Measurements from ENCODE around the gene USP24. TPM values are rescaled to one million over a fixed set of nuclear protein-coding genes. Genes with fewer than 3 reads are reported as not detected.

Gene USP24
- total RNA-seq, 1 experiment from 2014 or later: 54.6 TPM

DNA sequence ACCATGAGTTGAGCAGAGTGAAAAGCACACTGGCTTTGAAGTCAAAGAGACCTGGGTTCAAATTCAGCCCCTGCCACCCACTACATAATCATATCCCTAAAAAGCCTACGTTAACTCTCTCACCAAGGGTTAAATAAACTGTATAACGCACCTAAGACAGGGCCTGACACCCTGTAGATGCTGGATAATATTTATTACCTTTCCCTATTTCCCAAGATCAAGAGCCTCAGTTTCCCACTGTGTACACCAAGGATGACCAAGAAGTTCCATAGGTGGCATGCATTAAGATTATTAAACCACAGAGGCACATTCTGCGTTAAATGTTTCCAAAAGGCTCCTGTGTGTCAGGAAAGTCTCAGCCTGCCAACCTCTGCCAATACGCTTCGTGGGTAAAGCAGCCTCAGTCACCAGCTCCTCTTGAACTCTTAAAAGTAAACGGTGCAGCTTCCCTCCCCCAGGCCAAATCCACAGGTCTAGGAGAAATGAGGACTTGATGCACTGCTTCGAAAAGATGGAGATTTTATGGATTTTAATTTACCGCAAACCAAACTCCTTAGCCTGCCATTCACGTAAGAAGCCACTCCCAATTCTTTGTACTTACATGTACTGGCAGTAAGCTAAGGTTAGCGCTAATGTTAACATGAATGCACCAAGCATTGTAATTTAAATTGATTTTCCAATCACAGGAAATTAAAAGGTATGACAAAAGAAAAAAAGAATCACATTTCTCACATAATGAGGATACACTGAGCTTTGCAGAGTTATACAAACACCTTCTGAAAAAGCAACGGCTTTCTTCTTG is 2.6 kb downstream of the USP24 start:
- no peaks in the 10 kb centered on the region for H3K9me3 ChIP-seq (ENCODE audit: low read depth, low read length, poor library complexity, severe bottlenecking)
- no peak for DNase-seq (ENCODE audit: low spot score)
- H3K27me3 ChIP-seq (replicated peaks; ENCODE audit: insufficient read depth, low read depth, low read length, poor library complexity): no peaks in the 10 kb centered on the region
- ChIA-PET POLR2A (ENCODE audit: low non-redundant PET) (interaction anchor here (0.8 kb wide), 1 partner anchor 9 kb away, joined by 3 read pairs; no protein-coding TSS in a partner anchor), CTCF (interaction anchor here (0.5 kb wide), 1 partner anchor 724 kb away, joined by 7 read pairs; no protein-coding TSS in a partner anchor)
- BruUV-seq (replicated peaks): no TSS peak
- H3K27ac ChIP-seq (ENCODE audit: low read depth, low read length, poor library complexity, severe bottlenecking): no peak overlapping the region
- TF ChIP-seq CTCF (conservative IDR thresholded peaks at IDR 0.05; ENCODE audit: low read depth, low read length) (no peak), EZH2 (IDR thresholded peaks at IDR 0.05; ENCODE audit: borderline replicate concordance, low read depth, low read length, poor library complexity, severe bottlenecking) (no peak)
- H3K36me3 ChIP-seq (ENCODE audit: insufficient read depth, low read length, poor library complexity, severe bottlenecking): no peaks in the 10 kb centered on the region
- peak overlapping the region; percentile 83 for H3K4me3 ChIP-seq (ENCODE audit: low read depth, low read length, poor library complexity, severe bottlenecking)
- H3K4me1 ChIP-seq (ENCODE audit: insufficient read depth, low read length, poor library complexity, severe bottlenecking): peaks cover 34% of the 10 kb centered on the region
- intact Hi-C loops (cut with micrococcal nuclease; ENCODE audit: unreplicated experiment): no loop called here

DNA sequence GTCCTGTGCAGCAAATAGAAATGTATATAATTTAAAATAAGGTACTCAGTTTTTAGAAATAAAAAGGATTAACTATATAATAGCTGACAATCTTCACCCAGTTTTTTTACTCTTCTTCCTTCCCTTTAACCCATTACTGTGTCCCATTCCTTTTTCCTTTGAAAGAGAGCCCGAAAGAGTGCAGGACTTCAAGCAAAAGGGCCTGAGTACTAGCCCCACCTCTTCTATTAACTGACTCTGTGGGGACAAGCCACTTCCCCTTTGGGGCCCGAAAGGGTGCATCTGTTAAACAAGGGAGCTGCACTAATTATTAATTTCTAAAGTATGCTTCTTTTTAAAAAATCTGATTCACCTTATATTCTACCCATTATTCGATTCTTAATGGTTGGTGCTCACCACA is 3.3 kb downstream of the USP24 start:
- H3K27ac ChIP-seq (ENCODE audit: low read depth, low read length, poor library complexity, severe bottlenecking): no peak overlapping the region
- CTCF ChIA-PET: no interaction called here
- intact Hi-C loops (cut with micrococcal nuclease; ENCODE audit: unreplicated experiment): no loop called here
- POLR2A ChIA-PET (ENCODE audit: low non-redundant PET): no interaction called here
- no peak overlapping the region for H3K4me3 ChIP-seq (ENCODE audit: low read depth, low read length, poor library complexity, severe bottlenecking)
- no TSS peak for BruUV-seq (replicated peaks)
- DNase-seq (ENCODE audit: low spot score): no peak
- no peak for TF ChIP-seq EZH2 (IDR thresholded peaks at IDR 0.05; ENCODE audit: borderline replicate concordance, low read depth, low read length, poor library complexity, severe bottlenecking)
- no peak for TF ChIP-seq CTCF (conservative IDR thresholded peaks at IDR 0.05; ENCODE audit: low read depth, low read length)
- no peaks in the 10 kb centered on the region for H3K36me3 ChIP-seq (ENCODE audit: insufficient read depth, low read length, poor library complexity, severe bottlenecking)
- H3K4me1 ChIP-seq (ENCODE audit: insufficient read depth, low read length, poor library complexity, severe bottlenecking): peaks cover 35% of the 10 kb centered on the region
- no peaks in the 10 kb centered on the region for H3K9me3 ChIP-seq (ENCODE audit: low read depth, low read length, poor library complexity, severe bottlenecking)
- H3K27me3 ChIP-seq (replicated peaks; ENCODE audit: insufficient read depth, low read depth, low read length, poor library complexity): no peaks in the 10 kb centered on the region

GRCh38 chr1:55210990-55211801 is 4.0 kb downstream of the USP24 start:
- ChIA-PET CTCF (no interaction called here), POLR2A (ENCODE audit: low non-redundant PET) (no interaction called here)
- Histone ChIP-seq H3K4me1 (ENCODE audit: insufficient read depth, low read length, poor library complexity, severe bottlenecking) (peaks cover 38% of the 10 kb centered on the region), H3K36me3 (ENCODE audit: insufficient read depth, low read length, poor library complexity, severe bottlenecking) (no peaks in the 10 kb centered on the region), H3K4me3 (ENCODE audit: low read depth, low read length, poor library complexity, severe bottlenecking) (no peak overlapping the region), H3K9me3 (ENCODE audit: low read depth, low read length, poor library complexity, severe bottlenecking) (no peaks in the 10 kb centered on the region), H3K27me3 (replicated peaks; ENCODE audit: insufficient read depth, low read depth, low read length, poor library complexity) (no peaks in the 10 kb centered on the region), H3K27ac (ENCODE audit: low read depth, low read length, poor library complexity, severe bottlenecking) (no peak overlapping the region)
- BruUV-seq (replicated peaks): no TSS peak
- intact Hi-C loops (cut with micrococcal nuclease; ENCODE audit: unreplicated experiment): no loop called here
- TF ChIP-seq EZH2 (IDR thresholded peaks at IDR 0.05; ENCODE audit: borderline replicate concordance, low read depth, low read length, poor library complexity, severe bottlenecking): no peak
- TF ChIP-seq CTCF (conservative IDR thresholded peaks at IDR 0.05; ENCODE audit: low read depth, low read length): no peak
- DNase-seq (ENCODE audit: low spot score): no peak
